Measurements from ENCODE around the gene FNDC10. TPM values are rescaled to one million over a fixed set of nuclear protein-coding genes. Genes with fewer than 3 reads are reported as not detected.

Gene FNDC10
- total and polyA plus RNA-seq, 2 donors (not counting 3 experiments of a cell fraction or from before 2014, with no cell fraction given), result 1.5 to 2.3 TPM

DNA sequence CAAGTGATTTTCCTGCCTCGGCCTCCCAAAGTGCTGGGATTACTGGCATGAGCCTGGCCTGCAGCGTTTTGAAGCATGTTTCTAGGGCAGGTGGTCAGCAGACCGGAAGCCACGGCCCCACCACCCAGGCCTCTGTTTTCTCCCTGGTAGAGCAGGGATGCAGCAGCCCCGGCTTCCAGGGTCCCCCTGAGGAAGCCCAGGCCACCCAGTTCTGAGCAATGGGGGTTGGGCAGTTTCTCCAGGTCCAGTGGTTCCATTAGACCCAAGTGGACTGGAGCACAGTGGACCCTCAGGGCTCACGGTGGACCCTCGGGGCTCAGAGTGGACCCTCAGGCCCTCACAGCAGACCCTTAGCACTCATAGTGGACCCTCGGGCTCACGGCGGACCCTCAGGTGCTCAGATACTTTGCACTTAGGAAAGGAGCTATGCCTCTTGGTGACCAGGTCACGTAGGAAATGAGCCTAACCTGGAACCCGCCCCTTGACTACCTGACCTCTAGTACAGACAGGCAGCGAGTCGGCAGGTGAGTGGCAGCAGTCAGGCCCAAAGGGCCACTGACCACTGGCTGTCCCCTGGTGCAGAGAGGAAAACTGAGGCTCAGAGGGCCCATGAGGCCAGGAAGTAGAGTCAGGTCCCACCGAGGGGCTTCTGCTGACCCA is 4.6 kb upstream of the FNDC10 start:
- ChIA-PET CTCF (interaction anchor here (1.3 kb wide), 1 partner anchor 25 kb away, joined by 3 read pairs; no protein-coding TSS in a partner anchor), POLR2A (no interaction called here)
- Histone ChIP-seq H3K9ac (replicated peaks; ENCODE audit: extremely low read depth, insufficient read depth, low read length) (no peak overlapping the region), H3K4me2 (ENCODE audit: insufficient read depth, low read length) (no peak overlapping the region), H3K9me3 (replicated peaks; ENCODE audit: control insufficient read depth, insufficient read depth, low read length) (no peaks in the 10 kb centered on the region), H3K9me1 (replicated peaks; ENCODE audit: control insufficient read depth, extremely low read depth, insufficient read depth, low read length) (no peaks in the 10 kb centered on the region), H3K79me2 (ENCODE audit: control insufficient read depth, insufficient read depth, low read length) (no peaks in the 10 kb centered on the region), H3K4me1 (ENCODE audit: control insufficient read depth, extremely low read depth, insufficient read depth, low read length) (no peaks in the 10 kb centered on the region), H4K20me1 (replicated peaks; ENCODE audit: control insufficient read depth, extremely low read depth, insufficient read depth, low read length) (no peaks in the 10 kb centered on the region), H3K4me3 (replicated peaks in 1 of 3; ENCODE audit: insufficient read depth in 1 of 3, low read depth in 1 of 3, low read length in 3 of 3) (no peak overlapping the region), H2AFZ (ENCODE audit: low read depth, low read length) (no peak overlapping the region), H3K36me3 (ENCODE audit: control insufficient read depth in 2 of 2, extremely low read depth in 1 of 2, insufficient read depth in 2 of 2, low read length in 2 of 2) (no peaks in the 10 kb centered on the region), H3K27me3 (ENCODE audit: control insufficient read depth in 2 of 2, insufficient read depth in 2 of 2, low read length in 2 of 2) (peaks cover 4 to 8% of the 10 kb centered on the region in 2 experiments), H3K27ac (ENCODE audit: insufficient read depth, low read depth, low read length) (no peak overlapping the region)
- no peak for FAIRE-seq
- no peak for DNase-seq (ENCODE audit: low read depth, low spot score)
- no TSS peak for BruUV-seq (replicated peaks)
- dilution Hi-C loops (cut with MboI; ENCODE audit: extremely low pct_ligation_motif_present, low sequenced_read_pairs), result no loop called here
- intact Hi-C loops (cut with micrococcal nuclease), result no loop called here
- TF ChIP-seq MAX (IDR thresholded peaks at IDR 0.05; ENCODE audit: insufficient read depth, insufficient read length), result no peak
- TF ChIP-seq GATA2 (IDR thresholded peaks at IDR 0.05; ENCODE audit: insufficient read depth, insufficient read length, low read depth, low read length), result no peak
- TF ChIP-seq POLR2A (IDR thresholded peaks at IDR 0.05; ENCODE audit: low read depth, low read length), result no peak
- TF ChIP-seq FOS (IDR thresholded peaks at IDR 0.05; ENCODE audit: borderline replicate concordance, insufficient read depth, low read length), result no peak
- no peak for TF ChIP-seq MYC (IDR thresholded peaks at IDR 0.05; ENCODE audit: low read depth, low read length)
- TF ChIP-seq JUN (IDR thresholded peaks at IDR 0.05; ENCODE audit: borderline replicate concordance, insufficient read depth, insufficient read length, low read depth), result no peak
- TF ChIP-seq, protein P1, sequence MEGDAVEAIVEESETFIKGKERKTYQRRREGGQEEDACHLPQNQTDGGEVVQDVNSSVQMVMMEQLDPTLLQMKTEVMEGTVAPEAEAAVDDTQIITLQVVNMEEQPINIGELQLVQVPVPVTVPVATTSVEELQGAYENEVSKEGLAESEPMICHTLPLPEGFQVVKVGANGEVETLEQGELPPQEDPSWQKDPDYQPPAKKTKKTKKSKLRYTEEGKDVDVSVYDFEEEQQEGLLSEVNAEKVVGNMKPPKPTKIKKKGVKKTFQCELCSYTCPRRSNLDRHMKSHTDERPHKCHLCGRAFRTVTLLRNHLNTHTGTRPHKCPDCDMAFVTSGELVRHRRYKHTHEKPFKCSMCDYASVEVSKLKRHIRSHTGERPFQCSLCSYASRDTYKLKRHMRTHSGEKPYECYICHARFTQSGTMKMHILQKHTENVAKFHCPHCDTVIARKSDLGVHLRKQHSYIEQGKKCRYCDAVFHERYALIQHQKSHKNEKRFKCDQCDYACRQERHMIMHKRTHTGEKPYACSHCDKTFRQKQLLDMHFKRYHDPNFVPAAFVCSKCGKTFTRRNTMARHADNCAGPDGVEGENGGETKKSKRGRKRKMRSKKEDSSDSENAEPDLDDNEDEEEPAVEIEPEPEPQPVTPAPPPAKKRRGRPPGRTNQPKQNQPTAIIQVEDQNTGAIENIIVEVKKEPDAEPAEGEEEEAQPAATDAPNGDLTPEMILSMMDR (IDR thresholded peaks at IDR 0.05; ENCODE audit: extremely low read depth in 1 of 2, insufficient read depth in 1 of 2, low read depth in 1 of 2, low read length in 2 of 2), result no peak
- TF ChIP-seq EZH2 (IDR thresholded peaks at IDR 0.05; ENCODE audit: borderline replicate concordance, low read depth, low read length, severe bottlenecking), result no peak

Data from endothelial cell of umbilical vein (primary cell).